22Rv1 (cell line): ENCODE measurements around the gene SIX6.

Source experiments
- CTCF ChIP-seq: fragments of 450-650 bp; IDR thresholded peaks from 2 replicates; pipeline ENCODE4 v1.5.1; 2017; ENCODE audit warnings: mild to moderate bottlenecking
- ZFX ChIP-seq: fragments of 450-650 bp; IDR thresholded peaks from 2 replicates; pipeline ENCODE4 v1.6.1; 2017; ENCODE audit warnings: antibody characterized with exemption, borderline replicate concordance

DNA sequence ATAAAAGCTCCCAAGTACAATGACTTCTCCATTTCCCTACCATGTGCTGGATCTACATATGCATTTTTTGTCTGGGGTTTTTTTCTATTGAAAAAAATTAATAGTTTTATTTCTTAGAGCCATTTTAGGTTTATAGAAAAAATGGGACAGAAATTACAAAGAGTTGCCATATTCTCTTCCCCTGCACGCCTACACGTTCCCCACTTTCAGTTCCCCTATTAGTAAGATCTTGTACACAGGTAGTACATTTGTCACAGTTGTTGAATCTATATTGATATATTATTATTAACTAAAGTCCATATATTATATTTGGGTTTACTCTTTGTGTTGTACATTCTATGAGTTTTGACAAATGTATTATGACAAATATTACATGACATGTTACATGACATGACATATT, 35.7 kb downstream of the SIX6 start:
- no peak for TF ChIP-seq CTCF
- TF ChIP-seq ZFX: no peak
